ENCODE results near the gene LIN7C.

DNA sequence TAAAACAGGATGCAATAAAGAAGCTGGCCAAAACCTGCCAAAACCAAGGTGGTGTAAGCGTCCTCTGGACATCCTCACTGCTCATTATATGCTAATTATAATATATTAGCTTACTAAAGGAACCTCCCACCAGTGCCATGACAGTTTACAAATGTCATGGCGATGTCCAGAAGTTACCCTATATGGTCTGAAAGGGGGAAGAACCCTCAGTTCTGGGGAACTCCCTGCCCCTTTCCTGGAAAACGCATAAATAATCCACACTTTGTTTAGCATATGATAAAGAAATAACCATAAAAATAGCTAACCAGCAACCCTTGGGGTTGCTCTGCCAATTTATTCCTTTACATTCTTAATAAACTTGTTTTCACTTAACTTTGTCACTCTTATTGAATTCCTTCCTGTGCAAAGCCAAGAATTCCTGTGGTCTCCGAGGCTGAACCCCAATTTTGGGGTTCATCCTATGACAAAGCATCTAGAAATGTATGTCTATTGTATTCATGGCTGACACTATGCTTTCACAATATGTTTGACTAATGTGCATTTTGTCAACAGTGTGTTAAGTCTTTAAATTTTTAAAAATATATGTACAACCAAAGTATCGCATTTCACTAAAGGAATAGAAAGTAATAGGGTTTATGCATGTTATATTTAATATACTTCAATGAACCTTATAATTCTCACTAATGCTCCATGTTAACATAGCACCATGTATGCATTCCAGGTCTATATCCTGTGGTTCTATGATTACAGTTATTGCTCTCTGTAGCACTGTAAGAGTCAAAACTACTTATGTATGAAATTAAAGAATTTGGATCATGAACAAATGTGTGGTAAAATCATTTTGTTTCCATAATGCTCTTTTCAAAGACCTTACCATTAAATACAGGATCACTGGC is 59.0 kb downstream of the LIN7C start:
- no peak for TF ChIP-seq POLR2A (IDR thresholded peaks at IDR 0.05; ENCODE audit: low read depth, low read length)
- no peak for TF ChIP-seq TAF1 (IDR thresholded peaks at IDR 0.05; ENCODE audit: borderline replicate concordance, low read depth, low read length)
